ENCODE results near the gene F13A1.

F13A1 gene

GRCh38 chr6:6191476-6191875 lies 129.0 kb downstream of the F13A1 start:
- peak; percentile 3 for DNase-seq

DNA sequence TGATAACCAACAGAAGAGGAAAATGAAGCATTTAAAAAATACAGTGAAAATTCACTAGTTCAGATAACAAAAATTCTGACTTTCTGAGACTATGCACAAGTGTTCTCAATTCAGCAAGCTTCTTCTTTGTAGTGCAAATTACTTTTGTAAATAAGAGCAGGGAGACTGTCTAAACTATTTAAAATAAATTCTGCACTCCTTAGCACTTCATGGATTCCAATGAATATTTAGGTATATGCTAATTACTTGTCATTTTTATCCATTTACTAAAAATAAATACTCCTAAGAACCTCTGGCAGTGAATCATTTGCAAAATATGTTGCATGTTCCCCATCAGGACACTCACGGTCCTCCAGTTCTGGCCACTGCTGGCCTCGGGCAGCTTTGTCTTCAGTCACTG lies 139.8 kb downstream of the F13A1 start:
- no peak for DNase-seq

- DNase-seq: no peak
Observed at GRCh38 chr6:6179858-6180623, 140.4 kb downstream of the F13A1 start.

- DNase-seq: no peak
Observed at GRCh38 chr6:6178795-6179194, 141.7 kb downstream of the F13A1 start.

DNA sequence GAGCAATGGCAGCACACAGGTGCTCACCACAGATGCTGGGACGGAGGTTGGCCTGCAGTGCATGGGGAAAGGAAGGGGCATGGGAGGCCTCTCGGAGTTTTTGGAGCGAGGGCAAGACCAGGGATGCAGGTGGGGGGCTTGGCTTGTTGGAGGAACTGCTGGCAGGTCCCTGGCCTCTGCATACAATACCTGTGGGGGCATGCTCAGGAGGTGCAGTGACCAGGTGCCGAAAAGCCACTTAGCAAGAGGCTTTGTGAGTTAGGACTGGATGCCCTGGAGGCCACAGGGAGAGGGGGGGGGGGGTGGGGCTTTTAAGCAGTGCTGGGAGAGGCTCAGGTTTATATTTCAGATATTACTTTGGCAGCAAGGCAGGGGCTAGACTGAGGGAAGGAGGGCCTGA lies 142.7 kb downstream of the F13A1 start:
- no peak for DNase-seq

- no peak for DNase-seq
Observed at GRCh38 chr6:6176586-6177228, 143.8 kb downstream of the F13A1 start.

- DNase-seq: no peak
Observed at GRCh38 chr6:6176127-6176526, 144.3 kb downstream of the F13A1 start.

- DNase-seq: no peak
Observed at GRCh38 chr6:6169141-6169540, 151.3 kb downstream of the F13A1 start.

DNA sequence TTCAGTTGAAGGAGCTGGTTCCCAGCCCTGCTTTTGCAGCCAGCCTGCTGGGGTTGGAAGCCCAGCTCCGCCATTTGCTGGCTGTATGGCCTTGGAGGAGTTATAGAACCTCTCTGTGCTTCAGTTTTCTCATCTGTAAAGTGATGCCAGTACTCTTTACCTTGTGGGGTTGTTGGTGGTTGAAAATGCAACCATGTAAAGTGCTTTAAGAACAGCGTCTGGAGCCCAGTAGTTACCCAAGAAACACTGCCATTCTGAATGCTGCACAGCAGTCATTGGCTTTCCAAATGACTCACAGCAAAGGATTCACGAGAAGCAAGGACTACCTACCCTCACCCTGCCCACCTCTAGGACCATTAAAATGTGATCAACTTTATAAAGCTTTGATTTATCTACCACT lies 154.4 kb downstream of the F13A1 start:
- no peak for DNase-seq

- DNase-seq: no peak
Observed at GRCh38 chr6:6164367-6164766, 156.1 kb downstream of the F13A1 start.

DNA sequence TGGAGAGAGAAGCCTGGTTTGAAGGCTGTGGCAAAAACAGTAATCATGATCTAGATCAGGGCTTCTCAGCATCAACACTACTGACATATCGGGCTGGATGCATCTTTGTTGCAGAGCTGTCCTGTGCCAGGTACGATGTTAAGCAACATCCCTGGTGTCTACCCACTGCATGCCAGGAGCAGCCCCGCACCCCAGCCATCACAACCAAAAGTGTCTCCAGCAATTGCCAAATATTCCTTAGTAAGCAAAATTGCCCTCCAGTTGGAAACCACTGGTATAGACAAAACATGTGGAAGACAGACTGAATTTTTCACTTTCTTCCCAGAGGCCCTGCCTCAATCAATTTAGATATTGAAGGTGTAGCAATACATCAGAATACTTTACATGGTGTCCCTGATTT lies 166.1 kb downstream of the F13A1 start:
- no peak for DNase-seq

DNA sequence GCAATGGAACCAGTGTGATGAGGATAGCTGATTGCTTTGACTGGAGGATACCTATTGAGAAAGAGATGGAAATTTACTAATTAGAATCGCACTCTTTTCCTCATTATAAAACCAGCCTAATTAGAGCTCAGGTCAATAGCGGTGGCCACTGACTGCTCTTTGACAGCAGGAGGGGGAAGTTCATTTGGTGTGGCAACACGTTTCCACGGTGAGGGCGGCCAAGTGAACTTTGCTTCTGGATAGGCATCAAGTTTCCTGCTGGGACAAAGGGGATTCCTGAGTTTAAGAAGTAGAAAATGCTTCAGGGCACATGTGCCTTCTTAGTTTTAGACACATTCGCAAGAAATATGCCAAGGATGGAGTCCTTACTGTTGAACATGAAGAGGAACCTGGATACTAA lies 168.4 kb downstream of the F13A1 start:
- DNase-seq: no peak

DNA sequence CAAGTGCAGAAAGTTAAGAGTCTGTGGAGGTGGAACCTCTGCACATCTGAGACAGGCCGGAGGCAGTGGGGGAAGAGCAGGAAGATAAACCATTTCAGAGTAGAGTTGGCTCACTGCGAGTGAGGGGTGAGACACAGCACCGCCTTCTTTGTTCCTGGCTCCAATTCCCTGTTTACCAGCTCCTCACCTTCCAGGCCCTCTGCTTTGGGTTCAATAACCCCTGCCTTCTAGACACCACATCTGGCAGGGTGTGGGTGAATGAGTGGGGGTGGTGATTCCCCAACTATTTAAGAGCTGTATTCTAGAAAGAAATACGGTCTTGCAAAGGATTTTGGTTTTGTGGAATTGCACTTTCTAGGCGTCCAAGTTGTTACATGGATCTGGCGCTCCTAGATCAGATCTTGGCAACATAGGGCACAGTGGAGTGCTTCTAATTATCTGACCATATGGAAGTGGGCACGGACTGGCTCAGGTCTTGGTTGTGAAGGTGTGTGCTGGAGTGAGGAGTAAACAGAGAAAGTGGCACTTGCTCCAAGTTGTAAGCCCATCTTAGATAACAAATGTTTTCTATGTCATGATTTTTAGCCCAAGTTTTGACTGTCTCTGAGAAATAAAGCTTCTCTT lies 172.2 kb downstream of the F13A1 start:
- DNase-seq: no peak

DNA sequence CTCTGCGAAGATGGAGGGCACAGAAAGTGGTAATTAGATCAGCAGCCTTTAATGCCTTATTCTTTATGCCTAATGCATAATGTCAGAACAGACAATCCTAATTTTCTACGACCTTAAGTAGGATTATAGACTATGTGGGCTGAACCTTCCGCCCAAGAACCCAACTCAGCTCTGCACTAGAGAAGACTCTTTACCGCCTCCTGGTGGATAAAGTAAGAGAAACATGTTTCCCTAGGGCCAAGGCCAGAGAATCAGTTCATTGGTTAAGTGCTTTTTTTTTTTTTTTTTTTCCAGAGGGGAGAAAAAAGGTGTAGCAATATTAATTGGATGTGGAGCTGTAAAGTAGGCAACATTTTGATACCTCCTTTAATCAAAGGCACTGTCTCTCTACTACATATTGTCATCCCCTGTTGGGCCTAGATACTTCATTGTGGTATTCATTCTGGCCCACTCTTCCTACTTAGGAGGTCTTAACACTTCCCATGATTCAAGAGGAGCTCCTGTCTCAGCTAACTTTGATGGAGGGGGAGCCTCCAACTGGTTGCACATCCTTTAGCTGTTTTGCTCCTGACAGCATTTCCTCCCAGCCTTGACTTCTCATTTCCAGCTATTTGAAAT lies 188.9 kb downstream of the F13A1 start:
- DNase-seq: peak; percentile 11

DNA sequence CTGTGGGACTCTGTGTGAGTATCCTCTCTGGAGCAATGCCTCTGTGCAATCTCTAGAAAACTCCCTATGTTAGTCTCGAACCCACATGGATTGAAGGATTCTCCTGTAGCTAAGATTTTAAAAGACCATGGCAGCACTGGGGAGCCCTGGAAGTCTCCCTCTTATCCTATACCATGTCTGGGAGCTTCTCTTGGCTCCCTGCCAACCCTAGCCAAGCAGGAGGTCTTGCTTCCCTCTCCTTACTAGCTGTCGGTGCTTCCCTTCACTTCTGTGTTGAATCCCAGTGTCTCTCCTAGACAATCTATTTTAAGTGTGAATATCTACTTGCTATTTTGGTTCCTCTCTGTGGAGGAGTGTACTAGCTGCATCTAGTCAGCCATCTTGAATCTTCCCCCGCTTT lies 195.0 kb downstream of the F13A1 start:
- DNase-seq: no peak

- no peak for DNase-seq
Observed at GRCh38 chr6:6123803-6124202, 196.7 kb downstream of the F13A1 start.

DNA sequence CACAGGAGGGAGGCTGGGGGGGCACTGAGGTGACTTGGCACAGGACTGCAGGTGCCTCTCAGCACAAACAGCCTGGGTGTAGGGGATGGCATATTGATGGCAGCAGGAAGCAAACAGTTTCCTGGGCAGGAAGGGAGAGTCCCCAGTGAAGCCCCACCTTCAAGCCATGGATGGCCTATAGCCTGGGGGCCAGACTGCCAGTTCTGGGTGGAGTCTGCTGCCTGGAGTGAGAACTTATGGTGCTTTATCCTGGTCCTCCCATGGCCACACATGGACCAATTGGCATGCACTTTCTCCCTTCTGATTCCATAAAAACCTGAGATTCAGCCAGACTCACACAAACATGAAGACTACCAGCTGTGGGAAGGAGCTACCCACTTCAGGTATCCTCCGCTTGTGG lies 198.5 kb downstream of the F13A1 start:
- DNase-seq: no peak

- no peak for DNase-seq
Observed at GRCh38 chr6:6105472-6106036, 214.9 kb downstream of the F13A1 start.

Data from fibroblast of skin of right biceps (primary cell).